Measurements from ENCODE around the gene UTS2B.
"Not testable (repeated sequence)": the region's sequence is repeated elsewhere in the genome, so short reads cannot be mapped to it uniquely, and the experiment has no call there.

The UTS2B gene

DNA sequence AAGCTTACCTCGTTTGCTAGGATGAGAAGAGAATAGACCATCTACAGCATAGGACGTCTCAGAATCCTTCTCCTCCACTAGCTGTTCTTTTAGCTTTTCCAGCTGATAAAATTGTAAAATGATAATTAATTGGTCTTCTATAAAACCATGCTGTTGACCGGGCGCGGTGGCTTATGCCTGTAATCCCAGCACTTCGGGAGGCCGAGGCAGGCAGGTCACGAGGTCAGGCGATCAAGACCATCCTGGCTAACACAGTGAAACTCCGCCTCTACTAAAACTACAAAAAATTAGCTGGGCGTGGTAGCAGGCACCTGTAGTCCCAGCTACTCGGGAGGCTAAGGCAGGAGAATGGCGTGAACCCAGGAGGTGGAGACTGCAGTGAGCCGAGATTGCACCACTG is 55.1 kb downstream of the UTS2B start:
- DNase-seq: not testable (repeated sequence)

- no peak for DNase-seq
Observed at GRCh38 chr3:191269289-191270085, 60.8 kb downstream of the UTS2B start.

- no peak for DNase-seq
Observed at GRCh38 chr3:191268737-191269136, 61.6 kb downstream of the UTS2B start.

DNA sequence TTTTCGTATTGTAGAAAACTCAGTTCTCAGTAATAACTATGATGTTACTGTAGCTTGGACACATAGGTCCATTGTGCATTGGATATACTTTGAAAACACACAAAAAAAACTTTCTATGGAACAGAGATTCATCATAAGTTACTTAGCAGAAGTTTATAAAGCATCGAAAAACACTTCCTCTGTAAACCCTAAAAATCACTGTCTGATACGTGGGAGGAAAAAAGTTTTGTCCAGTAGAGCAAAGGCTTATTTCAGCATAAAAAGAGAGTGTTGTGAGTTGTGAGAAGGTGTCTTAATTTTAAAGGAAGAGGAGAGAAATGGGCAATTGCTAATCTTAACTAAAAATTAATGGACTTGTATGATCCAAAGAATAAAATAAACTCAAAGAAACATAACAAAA is 66.5 kb downstream of the UTS2B start:
- no peak for DNase-seq

GRCh38 chr3:191263365-191263764 is 67.0 kb downstream of the UTS2B start:
- no peak for DNase-seq

DNA sequence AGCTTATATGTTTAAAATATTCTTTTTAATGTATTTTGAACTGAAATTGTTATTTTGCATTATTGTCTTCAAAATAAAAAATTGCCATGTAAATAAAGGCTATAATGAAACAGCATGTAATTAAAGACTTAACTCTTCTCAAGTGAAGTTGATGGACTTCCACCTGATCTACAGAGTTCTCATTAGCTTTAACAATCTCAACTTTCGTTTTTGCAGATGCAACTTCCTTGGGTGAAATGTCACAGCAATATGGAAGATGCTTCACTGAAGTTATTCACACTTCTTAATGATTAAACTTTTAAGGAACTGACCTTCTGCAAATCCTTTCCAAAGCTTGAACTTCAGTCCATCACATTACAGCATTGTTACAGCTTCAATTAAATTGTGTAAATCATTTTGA is 67.7 kb downstream of the UTS2B start:
- no peak for DNase-seq

DNA sequence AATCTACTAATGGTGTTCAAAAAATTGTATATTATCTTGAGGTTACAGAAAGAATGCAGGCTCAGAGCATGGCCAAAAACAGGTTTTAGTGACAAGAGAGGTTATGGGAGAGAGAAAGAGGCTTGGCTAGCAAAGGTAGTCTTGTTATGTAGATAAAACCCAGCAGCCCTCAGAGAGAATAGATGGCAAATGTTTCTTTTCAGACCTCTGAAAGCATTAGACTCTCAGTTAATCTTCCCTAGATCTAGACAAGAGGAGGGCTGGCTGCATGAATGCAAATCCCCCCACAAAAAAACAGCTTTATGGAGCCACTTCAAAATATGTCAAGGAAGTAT is 69.1 kb downstream of the UTS2B start:
- DNase-seq: no peak

DNA sequence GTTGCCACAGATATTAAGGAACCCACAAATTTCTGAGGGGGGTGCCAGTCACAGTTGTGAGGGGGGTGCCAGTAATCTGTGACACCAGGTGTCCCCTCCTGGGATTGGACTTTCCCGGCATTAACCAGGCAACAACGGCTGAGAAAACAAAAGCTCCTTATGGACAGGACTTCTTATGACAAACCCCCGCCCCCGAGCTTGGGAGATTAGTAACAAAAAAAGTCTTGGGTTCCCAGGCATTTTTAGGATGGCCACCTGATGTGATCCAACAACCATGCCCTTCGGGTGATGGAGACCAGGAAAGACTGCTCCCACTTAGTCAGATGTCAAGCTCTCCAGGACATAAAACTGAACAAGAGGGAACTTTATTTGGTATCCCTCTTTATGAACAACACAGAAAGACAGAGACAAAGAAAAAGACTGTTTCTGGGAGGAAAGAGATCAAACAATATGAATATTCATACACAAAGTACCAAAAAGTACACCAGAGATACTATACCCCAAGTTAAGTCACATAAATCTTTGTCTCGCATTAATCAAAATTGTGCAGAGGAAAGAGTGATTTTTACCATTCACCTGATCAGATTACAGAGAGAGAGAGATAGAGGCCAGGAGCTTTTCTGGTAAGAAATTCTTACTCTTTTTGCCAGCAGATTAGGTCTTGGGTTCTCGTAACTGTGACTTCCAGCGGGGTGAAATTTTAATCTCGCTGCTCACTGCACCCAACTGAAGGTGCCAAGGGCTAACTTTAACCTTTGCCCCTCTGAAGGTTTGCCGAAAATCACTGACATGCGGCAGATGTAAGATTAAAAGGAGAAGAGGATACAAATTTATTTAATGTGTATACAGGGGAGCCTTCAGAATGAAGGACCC is 69.7 kb downstream of the UTS2B start:
- DNase-seq: no peak

DNA sequence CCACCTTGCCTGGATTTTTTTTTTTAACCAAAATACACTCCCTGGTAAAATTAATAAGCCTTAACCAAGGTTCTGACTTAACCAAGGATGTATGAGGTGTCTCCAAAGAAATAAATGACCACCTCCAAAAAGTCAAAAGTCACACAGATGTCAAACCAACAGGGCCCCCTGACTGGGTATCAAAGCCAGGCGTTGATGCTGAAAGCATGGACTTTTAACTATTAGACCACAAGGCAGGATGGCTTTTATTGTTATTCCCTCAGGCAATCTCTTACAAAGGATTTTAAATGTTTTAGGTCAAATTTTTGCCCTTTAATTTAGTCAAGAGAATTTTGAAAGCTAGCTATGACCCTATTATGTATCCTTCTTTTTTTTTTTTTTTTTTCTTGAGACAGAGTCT is 70.8 kb downstream of the UTS2B start:
- no peak for DNase-seq

DNA sequence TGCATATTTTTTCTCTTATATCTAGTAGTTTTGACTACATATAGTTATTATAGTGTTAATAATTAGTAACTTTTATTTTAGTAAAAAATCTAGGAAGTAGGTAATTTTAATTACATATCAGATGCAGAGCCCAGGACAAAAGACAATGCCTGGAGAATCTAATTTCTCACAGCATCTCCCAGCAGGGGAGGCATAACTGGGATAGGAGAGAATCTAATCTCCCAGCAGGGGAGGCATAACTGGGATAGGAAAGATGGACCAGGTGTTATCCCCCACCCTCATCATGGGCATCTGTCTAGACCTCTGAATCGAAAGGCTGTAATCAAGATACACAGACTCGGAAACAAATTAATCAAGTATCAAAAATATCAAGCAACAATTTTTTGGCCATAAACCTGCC is 73.0 kb downstream of the UTS2B start:
- DNase-seq: no peak

- no peak for DNase-seq
Observed at GRCh38 chr3:191256405-191256804, 73.9 kb downstream of the UTS2B start.

GRCh38 chr3:191255156-191255555 is 75.2 kb downstream of the UTS2B start:
- no peak for DNase-seq

DNA sequence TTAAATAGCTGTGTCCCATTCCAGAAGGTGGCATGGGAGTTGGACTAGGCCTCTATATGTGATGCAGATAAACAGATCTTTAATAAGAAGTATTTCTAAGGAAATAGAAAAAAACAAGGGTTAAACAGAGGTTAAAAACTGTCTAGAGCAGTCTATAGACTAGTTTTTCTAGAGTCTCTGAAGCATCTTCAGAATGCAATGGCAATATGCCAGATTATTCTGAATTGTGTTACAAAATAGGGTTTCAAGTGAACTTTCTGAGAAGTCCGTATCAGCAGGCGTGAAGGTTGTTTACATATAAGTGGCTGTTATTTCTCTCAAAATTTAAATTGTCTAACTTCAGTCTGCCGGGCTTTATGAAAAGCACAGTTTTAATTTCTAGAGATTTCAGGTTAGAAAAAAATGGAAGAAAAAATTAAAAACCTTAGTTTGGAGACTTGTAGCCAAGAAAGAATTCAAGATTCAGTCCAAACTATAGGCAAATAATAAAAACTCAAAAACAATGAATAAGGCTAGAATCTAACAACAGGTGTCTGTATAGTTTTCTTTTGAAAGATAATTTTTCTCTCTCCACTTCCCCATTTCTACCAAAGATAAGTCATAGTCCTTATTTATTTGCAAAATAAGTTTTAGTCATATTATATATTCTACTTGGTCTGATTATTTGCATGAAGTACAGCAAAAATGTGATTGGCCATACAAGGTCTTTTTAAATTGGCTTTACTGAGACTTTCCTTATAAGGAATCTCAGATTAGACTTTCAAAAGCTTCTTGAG is 76.0 kb downstream of the UTS2B start:
- DNase-seq: no peak

GRCh38 chr3:191253089-191253799 is 77.1 kb downstream of the UTS2B start:
- DNase-seq: no peak

DNA sequence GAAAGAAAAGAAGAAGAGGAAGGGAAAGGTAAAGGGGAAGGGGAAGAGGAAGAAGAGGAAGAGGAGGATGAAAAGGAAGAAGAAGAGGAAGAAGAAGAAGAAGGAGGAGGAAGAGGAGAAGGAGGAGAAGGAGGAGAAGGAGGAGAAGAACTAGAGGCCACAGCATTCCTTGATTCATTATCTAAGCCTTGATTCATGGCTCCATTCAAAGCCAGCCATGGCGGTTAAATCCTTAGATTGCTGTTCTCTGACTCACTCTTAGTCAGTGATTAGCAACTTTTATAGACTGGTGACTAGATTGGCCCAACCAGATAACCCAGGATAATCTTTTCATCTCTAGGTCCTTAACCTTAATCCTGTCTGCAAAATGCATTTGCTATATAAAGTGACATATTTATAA is 83.7 kb downstream of the UTS2B start:
- DNase-seq: no peak

- DNase-seq: not testable (repeated sequence)
Observed at GRCh38 chr3:191246034-191246433, 84.3 kb downstream of the UTS2B start.

DNA sequence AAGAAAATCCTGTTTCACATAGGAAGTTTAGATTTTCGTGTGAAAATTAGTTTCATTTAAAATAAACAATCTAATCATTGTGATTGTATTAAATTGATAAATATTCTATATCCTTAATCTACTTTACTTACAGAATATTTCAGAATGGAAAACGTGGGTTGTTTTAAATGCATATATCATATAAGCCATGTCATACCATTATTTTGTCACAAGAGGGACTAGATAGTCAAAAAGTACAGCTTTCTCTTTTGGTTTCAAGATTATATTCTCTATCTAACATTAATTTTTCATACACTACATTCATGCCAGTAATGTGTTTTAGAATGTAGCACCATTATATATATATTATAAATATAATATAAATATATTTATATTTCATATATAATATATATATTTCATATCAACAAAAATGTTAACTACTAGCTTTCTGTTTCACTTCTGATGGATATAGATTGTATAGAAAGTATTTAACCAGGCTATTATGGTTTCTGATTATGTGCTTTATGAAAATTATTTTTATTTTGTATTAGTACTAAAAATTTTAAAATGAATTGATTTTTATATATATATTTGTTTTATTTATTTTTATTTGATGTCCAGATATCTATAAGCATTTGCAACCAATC is 86.0 kb downstream of the UTS2B start:
- DNase-seq: peak in 1 of 2 donors; percentile 15

- no peak for DNase-seq
Observed at GRCh38 chr3:191240486-191240885, 89.8 kb downstream of the UTS2B start.

- DNase-seq: no peak
Observed at GRCh38 chr3:191239407-191240031, 90.8 kb downstream of the UTS2B start.

- DNase-seq: no peak
Observed at GRCh38 chr3:191238321-191238817, 92.0 kb downstream of the UTS2B start.

DNA sequence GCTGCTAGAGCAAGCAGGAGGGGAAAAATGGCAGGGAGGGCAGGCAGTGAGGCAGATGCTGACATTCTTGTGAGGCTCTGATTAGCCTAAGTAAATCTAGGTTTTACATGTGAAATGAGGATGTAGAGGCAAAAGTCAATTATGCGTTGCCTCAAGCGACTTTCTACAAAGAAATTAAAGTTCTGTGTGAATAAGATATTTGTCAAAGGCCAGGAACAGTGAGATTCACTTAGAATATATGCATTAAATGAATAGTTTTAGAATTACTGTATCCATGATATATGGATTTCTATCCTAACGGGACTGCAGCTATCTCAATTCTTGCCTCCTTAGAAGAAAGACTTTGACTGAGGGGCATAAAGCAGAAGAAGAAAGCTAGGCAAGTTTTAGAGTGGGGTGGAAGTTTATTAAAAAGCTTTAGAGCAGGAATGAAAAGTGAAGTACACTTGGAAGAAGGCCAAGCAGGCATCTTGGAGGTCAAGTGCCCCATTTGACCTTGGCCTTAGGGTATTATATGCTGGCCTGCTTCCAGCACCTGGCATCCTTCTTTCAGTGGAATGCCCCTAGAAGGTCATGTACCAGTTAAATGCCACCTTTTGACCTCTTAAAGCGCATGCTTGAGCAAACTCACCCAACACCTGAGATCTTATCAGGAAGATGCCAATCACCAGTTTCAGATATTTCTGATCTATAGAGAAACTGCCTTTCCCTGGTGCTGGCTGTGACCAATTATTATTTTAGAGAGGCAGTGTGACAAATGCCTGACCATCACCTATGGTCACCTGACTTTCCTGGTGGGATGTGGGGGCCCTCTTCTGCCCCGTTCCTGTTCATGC is 93.1 kb downstream of the UTS2B start:
- DNase-seq: no peak
